ENCODE measurements around the gene PIGK. TPM values are rescaled to one million over a fixed set of nuclear protein-coding genes. Genes with fewer than 3 reads are reported as not detected.

The PIGK gene
- total and polyA plus RNA-seq, 2 donors (not counting 1 experiment from before 2014, with no cell fraction given) = 3.1 to 14.9 TPM

GRCh38 chr1:77245830-77246229 is 26.6 kb upstream of the PIGK start:
- Histone ChIP-seq H3K4me2 (replicated peaks; ENCODE audit: low read depth, low read length, poor library complexity, severe bottlenecking) (no peak overlapping the region), H4K20me1 (ENCODE audit: control insufficient read depth, insufficient read depth, low read length, poor library complexity, severe bottlenecking) (no peaks in the 10 kb centered on the region), H3K36me3 (replicated peaks in 1 of 2; ENCODE audit: control extremely low read depth in 1 of 2, control insufficient read depth in 1 of 2, extremely low read depth in 1 of 2, insufficient read depth in 2 of 2, low read length in 1 of 2) (no peaks in the 10 kb centered on the region), H3K27ac (ENCODE audit: low read length in 2 of 2) (no peak overlapping the region), H3K4me3 (ENCODE audit: control extremely low read depth in 1 of 5, extremely low read depth in 1 of 5, insufficient read depth in 1 of 5, low read depth in 2 of 5, low read length in 4 of 5) (no peak overlapping the region), H3K79me2 (ENCODE audit: control insufficient read depth, insufficient read depth, low read length) (no peaks in the 10 kb centered on the region), H3K9me3 (ENCODE audit: control extremely low read depth in 1 of 3, control insufficient read depth in 2 of 3, insufficient read depth in 1 of 3, low read length in 2 of 3) (peaks cover 4 to 10% (median 5%) of the 10 kb centered on the region in 3 donors), H3K27me3 (replicated peaks in 1 of 4; ENCODE audit: control extremely low read depth in 1 of 4, control insufficient read depth in 3 of 4, insufficient read depth in 4 of 4, low read length in 3 of 4) (no peaks in the 10 kb centered on the region), H3K9ac (ENCODE audit: low read length) (no peak overlapping the region), H2AFZ (ENCODE audit: insufficient read depth, low read depth, low read length, poor library complexity, severe bottlenecking) (no peak overlapping the region), H3K4me1 (ENCODE audit: control insufficient read depth in 2 of 2, insufficient read depth in 2 of 2, low read length in 2 of 2) (no peaks in the 10 kb centered on the region)
- H3K27me3 Mint-ChIP-seq = no peaks in the 10 kb centered on the region
- no peak overlapping the region for H3K27ac Mint-ChIP-seq
- TF ChIP-seq CTCF (IDR thresholded peaks at IDR 0.05) (no peak), EZH2 (IDR thresholded peaks at IDR 0.05; ENCODE audit: borderline replicate concordance, insufficient read depth, low read depth, low read length, poor library complexity, severe bottlenecking) (no peak)
- intact Hi-C loops (cut with micrococcal nuclease) = no loop called here
- ATAC-seq (ENCODE audit: low read depth) (no peak), DNase-seq (no peak)
- H3K9me3 Mint-ChIP-seq (ENCODE audit: insufficient read depth) = peaks cover 7% of the 10 kb centered on the region
- ChIA-PET CTCF (no interaction called here), POLR2A (no interaction called here)
- WGBS (ENCODE audit: insufficient coverage) = 71% methylated on average over 1 of the region's 2 CpGs
- H3K4me3 Mint-ChIP-seq = no peak overlapping the region
- H3K4me1 Mint-ChIP-seq = no peaks in the 10 kb centered on the region

- no peak overlapping the region for H2AFZ ChIP-seq (ENCODE audit: insufficient read depth, low read depth, low read length, poor library complexity, severe bottlenecking)
- POLR2A ChIA-PET = no interaction called here
- no peak overlapping the region for H3K4me3 Mint-ChIP-seq
- no peaks in the 10 kb centered on the region for H3K4me1 ChIP-seq (ENCODE audit: control insufficient read depth in 2 of 2, insufficient read depth in 2 of 2, low read length in 2 of 2)
- DNase-seq = no peak
- peaks cover 17% of the 10 kb centered on the region for H3K27me3 Mint-ChIP-seq
- no peak overlapping the region for H3K4me3 ChIP-seq (ENCODE audit: control extremely low read depth in 1 of 5, extremely low read depth in 1 of 5, insufficient read depth in 1 of 5, low read depth in 2 of 5, low read length in 4 of 5)
- H4K20me1 ChIP-seq (ENCODE audit: control insufficient read depth, insufficient read depth, low read length, poor library complexity, severe bottlenecking) = no peaks in the 10 kb centered on the region
- no peaks in the 10 kb centered on the region for H3K4me1 Mint-ChIP-seq
- H3K36me3 ChIP-seq (replicated peaks in 1 of 2; ENCODE audit: control extremely low read depth in 1 of 2, control insufficient read depth in 1 of 2, extremely low read depth in 1 of 2, insufficient read depth in 2 of 2, low read length in 1 of 2) = no peaks in the 10 kb centered on the region
- no peak overlapping the region for H3K9ac ChIP-seq (ENCODE audit: low read length)
- WGBS (ENCODE audit: insufficient coverage) = no CpG with 5 or more reads among the region's 3 CpGs
- no peak overlapping the region for H3K27ac ChIP-seq (ENCODE audit: low read length in 2 of 2)
- H3K27ac Mint-ChIP-seq = no peak overlapping the region
- peaks cover 0 to 4% (median 2%) of the 10 kb centered on the region in 3 donors for H3K9me3 ChIP-seq (ENCODE audit: control extremely low read depth in 1 of 3, control insufficient read depth in 2 of 3, insufficient read depth in 1 of 3, low read length in 2 of 3)
- H3K27me3 ChIP-seq (replicated peaks in 1 of 4; ENCODE audit: control extremely low read depth in 1 of 4, control insufficient read depth in 3 of 4, insufficient read depth in 4 of 4, low read length in 3 of 4) = no peaks in the 10 kb centered on the region
- H3K79me2 ChIP-seq (ENCODE audit: control insufficient read depth, insufficient read depth, low read length) = no peaks in the 10 kb centered on the region
- no peak for ATAC-seq (ENCODE audit: low read depth)
- no peaks in the 10 kb centered on the region for H3K9me3 Mint-ChIP-seq (ENCODE audit: insufficient read depth)
- no peak overlapping the region for H3K4me2 ChIP-seq (replicated peaks; ENCODE audit: low read depth, low read length, poor library complexity, severe bottlenecking)
- CTCF ChIA-PET = no interaction called here
- intact Hi-C loops (cut with micrococcal nuclease) = no loop called here
- TF ChIP-seq EZH2 (IDR thresholded peaks at IDR 0.05; ENCODE audit: borderline replicate concordance, insufficient read depth, low read depth, low read length, poor library complexity, severe bottlenecking) (no peak), CTCF (IDR thresholded peaks at IDR 0.05) (no peak)
Measured at GRCh38 chr1:77239311-77239710, 20.1 kb upstream of the PIGK start.

Data from B cell (primary cell).